WTC11 (cell line): ENCODE results near the gene IGLL5.

Source experiments
- CTCF ChIP-seq: fragments of 200-600 bp; IDR thresholded peaks from 2 replicates; pipeline ENCODE4 v1.8.0; 2022; ENCODE audit warnings: antibody characterized with exemption
- GTF2I ChIP-seq: fragments of 250-450 bp; sonication (Bioruptor Pico); conservative IDR thresholded peaks from 2 replicates; pipeline ENCODE4 v1.4.0; 2021; ENCODE audit warnings: mild to moderate bottlenecking
- NFE2L1 ChIP-seq: sonication (generic); formaldehyde crosslinking; IDR thresholded peaks from 2 replicates; pipeline ENCODE4 v1.8.1; 2023; ENCODE audit warnings: missing genetic modification reagents
- ZNF317 ChIP-seq: sonication (generic); formaldehyde crosslinking; IDR thresholded peaks from 2 replicates; pipeline ENCODE4 v1.8.1; 2023; ENCODE audit warnings: low read depth, mild to moderate bottlenecking, moderate library complexity, missing genetic modification reagents, borderline replicate concordance
- TF ChIP-seq, protein P1 (sequence below): sonication (generic); formaldehyde crosslinking; IDR thresholded peaks from 2 replicates; pipeline ENCODE4 v1.8.0; 2022; ENCODE audit warnings: mild to moderate bottlenecking, missing genetic modification reagents
- TF ChIP-seq, protein P2 (sequence below): sonication (generic); formaldehyde crosslinking; IDR thresholded peaks from 2 replicates; pipeline ENCODE4 v1.8.1; 2023; ENCODE audit warnings: mild to moderate bottlenecking, missing genetic modification reagents, moderate library complexity

- TF ChIP-seq, protein P1, sequence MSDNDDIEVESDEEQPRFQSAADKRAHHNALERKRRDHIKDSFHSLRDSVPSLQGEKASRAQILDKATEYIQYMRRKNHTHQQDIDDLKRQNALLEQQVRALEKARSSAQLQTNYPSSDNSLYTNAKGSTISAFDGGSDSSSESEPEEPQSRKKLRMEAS (CRISPR knock-in tag): no peak
- TF ChIP-seq GTF2I (CRISPR knock-in tag) (no peak), ZNF317 (no peak), CTCF (no peak), NFE2L1 (no peak)
- TF ChIP-seq, protein P2, sequence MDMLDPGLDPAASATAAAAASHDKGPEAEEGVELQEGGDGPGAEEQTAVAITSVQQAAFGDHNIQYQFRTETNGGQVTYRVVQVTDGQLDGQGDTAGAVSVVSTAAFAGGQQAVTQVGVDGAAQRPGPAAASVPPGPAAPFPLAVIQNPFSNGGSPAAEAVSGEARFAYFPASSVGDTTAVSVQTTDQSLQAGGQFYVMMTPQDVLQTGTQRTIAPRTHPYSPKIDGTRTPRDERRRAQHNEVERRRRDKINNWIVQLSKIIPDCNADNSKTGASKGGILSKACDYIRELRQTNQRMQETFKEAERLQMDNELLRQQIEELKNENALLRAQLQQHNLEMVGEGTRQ: no peak
Observed at GRCh38 chr22:22940961-22941605, 53.5 kb downstream of the IGLL5 start.
